NCI-H69 (cell line): Measurements from ENCODE around the gene REEP1.
A peak's percentile ranks its signal among the peaks of the same experiment; 100 is the strongest.
"Not testable (repeated sequence)": the region's sequence is repeated elsewhere in the genome, so short reads cannot be mapped to it uniquely, and the experiment has no call there.

Experiments
- DNase-seq: peaks from one replicate; lab custom pipeline; 2025; lab: John Stamatoyannopoulos, UW

Gene REEP1

DNA sequence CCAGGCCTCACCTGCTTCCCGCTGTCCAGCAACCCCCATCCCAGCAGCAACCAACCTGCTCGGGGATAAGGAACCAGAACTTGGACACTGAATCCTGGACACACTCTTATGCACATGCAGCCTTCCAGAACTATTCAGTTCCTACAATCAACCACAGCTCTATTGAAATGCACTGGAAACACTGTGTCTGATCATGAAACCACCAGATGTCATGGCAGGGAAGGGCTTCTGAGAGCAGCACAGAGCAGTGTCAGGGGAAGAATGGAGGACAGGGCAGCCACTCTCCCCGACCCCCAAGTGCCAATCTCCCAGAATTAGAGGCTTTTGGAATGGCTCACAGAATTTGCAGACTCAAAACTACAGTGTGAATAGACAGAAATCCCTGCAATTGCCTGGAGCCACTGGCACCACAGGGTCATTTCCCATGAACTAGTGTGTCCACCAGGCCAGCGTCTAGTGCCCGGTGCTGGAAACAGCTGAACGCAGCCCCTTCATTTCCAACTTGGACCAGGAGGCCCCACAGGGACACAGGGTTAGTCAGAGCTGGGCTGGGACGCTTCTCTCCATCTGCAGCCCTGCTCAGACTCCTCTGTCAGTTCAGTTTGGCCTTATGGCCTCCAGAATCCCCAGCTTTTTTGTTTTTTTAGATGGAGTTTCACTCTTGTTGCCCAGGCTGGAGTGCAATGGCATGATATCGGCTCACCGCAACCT lies 112.6 kb downstream of the REEP1 start:
- DNase-seq, result no peak

DNA sequence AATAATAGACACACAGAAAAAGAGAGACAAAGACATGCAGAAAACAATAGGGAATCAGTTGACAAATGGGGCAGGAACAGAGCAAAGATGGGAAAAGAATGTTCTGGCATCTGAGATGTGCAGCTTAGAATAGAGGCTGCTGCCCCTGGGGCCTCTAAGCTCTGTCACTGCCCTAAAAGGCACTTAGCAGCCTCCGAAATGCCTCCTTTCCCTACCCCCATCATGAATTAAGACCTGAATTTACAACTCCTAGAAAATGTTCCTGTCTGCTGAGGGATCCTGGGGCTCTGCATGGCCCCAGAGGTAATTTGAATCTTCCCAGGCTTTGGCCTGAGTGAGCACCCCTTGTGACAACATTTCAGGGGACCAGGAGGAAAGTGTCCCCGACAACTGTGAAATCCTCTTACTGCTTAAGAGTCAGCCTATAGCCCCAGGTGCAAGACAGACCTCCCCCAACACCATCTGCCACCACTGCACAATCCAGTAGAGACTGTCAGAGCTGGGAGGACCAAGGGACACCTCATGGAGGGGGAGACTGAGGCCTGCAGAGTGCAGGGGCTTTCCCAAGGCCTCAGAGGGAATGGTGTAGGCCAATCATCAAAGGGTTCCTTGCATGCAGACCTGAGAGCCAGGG lies 113.4 kb downstream of the REEP1 start:
- DNase-seq, result no peak

DNA sequence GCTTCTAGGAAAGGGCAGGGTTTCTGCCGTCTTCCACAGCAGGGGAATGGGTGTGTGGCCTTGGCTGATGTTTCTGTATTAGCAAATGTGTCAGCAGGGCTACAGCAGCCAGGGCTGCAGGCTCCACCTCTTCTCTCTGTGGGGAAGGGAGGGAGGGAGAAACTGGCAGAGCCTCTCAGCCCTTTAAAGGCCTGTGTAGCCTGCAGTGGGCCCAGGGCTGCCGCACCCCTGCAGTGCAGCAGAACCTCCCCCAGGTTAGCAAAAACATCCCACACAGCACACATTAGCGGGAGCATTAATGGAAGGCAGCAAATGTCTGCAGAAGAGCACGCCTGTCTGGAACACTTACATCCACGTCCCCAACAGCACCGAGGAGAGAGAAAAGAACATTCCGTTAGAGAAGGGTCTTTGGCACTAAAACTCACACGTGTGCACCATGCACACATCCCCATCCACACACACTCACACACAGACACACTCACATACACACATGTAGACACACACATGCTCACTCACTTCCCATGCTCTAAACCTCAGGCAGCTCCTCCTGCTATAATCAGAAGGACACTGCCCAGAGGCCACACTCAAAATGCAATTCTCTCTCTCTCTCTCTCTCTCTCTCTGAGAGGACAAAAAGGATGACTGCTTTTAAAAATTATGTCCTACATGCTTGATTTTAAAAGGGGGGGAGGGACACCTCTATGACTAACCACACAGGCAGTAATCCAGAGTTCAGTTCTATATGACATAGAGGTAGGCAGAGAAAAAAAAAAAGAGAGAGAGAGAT lies 114.1 kb downstream of the REEP1 start:
- DNase-seq, result no peak

DNA sequence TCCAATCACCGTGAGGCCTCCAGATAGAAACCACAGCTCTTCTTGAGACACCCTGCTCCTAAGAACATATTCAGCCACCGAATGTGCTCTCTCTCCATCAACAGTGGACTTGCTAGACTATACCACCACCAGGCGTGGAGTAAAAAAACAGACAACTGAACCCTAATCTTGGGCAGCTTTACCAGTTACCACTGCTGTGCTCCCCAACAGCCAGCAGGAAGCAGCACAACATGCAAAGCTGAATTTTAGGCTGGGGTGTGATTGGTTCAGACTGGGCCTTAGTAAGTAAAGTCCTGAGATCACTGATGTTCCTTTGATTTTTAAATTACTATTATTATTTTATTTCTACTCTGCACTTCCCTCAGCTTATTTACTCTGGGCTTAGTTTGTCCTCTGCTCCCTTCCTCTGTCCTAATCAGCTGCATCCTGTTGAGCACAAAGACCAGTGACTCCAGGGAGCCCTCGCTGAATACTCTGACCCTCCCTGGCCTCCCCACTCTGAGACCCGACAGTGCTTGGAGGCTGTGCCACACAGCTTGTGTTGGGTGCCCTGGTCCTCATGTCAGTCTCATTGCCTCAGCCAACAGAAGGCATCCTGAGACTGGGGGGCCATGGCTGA lies 116.3 kb downstream of the REEP1 start:
- DNase-seq, result peak; percentile 39

GRCh38 chr2:86219896-86220295 lies 117.5 kb downstream of the REEP1 start:
- DNase-seq, result no peak

GRCh38 chr2:86218124-86218523 lies 119.3 kb downstream of the REEP1 start:
- no peak for DNase-seq

DNA sequence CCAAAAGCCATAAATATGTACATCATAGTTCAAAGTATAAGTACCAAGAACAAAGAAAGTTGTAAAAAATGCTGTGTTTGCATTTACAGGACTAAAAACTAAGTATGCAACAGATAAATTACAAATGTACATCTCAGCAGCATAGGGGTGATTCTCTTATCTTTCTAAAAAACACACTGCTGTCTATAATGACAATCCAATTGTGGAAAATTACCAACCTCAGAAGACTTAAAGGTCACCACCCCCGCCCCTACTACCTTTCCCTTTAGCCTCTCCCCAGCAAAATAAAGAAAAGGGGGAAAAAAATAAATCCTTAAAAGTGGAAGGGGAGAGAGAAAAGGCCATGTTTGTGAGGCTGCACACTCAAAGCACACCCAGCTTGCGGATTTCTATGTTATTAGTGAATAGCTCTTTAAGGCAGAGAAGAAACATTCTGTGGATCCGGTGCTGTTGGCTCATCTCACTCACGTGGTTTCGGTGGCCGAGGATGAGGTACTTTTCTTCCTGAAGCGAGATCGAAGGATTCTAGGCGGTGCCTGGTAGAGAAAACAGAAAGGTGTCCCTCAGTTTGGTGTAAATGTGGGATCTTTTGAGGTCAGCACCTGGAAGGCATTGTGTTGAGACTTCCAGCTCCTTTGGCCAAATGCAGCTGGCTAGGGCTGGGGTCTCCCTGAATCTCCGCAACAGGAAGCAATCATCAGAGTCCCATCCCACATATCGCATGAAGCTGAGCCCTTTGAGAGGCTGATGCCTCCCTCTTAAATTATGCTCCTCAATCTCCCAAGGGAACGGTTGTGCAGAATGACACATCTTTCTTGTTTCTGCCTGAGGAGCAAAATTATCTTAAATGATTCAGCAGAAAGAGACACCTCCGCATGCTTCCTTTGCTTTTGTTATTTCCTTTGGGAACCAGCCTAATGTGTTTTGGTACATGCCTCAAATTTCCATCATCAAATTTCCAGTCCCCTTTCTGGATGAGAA lies 120.6 kb downstream of the REEP1 start:
- no peak for DNase-seq

DNA sequence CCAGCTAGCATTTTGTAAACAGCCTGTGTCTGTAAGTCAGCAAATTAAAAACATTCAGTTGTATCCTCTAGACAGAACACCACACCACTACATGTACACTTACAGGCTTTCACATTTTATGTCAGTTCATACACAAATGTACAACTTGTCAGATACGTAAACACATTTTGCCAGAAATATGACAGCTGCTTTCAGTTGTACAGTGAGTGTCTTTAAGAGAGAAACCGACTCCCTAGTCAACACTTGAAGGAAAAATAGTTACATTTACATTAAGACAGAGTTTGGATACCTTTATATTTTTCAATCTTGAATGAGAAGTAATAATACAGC lies 123.0 kb downstream of the REEP1 start:
- DNase-seq, result no peak

DNA sequence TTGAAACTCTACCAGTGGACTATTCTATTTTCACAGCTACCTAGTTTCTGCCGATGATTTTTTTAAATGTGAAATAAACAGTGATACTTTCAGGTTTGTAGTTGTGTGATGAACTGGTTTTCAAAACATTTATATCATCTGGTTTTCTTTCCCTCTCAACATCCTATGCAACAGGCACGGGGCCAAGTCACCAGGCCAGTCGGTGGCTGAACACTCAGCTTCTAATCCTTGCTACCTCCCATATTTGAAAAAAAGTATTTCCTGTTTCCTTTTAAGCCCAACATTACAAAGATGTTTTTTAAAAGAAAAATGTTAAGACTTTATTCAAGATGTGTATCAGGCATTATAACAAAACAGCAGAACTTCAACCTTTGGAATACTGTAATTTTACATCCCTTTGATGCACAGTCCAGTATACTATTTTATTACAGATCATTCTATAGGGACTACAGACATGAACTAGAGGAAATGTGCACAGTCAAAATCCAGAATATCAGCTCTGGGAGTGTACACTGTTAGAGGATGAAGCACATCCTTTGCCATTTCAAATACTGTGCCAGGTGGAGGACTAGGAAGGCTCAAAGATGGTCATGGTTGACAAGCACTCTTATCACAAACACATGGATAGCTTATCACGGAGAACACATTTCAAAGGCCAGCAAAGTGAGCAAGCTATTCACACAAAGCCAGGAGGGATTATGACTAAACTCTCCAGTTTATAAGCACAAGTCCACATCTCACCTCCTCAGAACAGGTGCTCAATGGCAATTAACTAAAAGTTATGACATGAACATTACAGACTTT lies 123.5 kb downstream of the REEP1 start:
- DNase-seq, result no peak

DNA sequence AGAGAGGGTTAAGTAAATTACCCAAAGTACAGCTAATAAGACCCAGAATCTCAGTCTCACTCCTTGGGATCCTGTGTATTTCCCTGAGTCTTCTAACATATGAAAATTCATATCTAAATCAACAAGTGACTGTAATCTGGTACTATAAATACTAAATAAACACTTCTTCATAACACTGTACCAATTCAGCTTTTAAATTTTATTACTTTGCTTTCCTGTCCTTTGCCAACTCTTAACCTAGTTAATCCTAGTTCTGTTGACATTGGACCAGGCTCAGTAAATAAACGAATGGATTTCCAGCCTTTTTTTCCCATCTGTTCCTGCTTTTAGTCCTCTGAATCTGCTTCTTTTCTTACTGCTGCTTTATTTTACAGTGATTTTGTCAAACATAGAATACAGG lies 124.4 kb downstream of the REEP1 start:
- DNase-seq, result no peak

DNA sequence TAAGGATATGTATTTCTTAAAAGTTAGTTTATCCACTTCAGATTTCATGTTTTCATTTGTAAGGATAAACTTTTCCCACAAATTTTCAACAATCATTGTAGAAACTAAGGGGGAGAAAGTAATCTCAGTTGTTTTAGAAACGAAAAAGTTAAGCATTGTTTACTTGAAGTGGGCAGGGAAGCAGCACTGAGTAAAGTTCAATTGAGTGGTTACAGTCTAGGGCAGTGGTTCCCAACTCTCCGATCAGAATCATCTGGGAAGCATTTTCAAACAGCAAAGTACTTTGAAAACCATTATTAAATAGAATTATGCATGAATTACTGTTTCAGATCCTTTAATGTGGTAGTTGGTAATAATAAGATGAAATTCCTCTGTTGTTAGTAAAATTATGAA lies 125.6 kb downstream of the REEP1 start:
- DNase-seq, result no peak

DNA sequence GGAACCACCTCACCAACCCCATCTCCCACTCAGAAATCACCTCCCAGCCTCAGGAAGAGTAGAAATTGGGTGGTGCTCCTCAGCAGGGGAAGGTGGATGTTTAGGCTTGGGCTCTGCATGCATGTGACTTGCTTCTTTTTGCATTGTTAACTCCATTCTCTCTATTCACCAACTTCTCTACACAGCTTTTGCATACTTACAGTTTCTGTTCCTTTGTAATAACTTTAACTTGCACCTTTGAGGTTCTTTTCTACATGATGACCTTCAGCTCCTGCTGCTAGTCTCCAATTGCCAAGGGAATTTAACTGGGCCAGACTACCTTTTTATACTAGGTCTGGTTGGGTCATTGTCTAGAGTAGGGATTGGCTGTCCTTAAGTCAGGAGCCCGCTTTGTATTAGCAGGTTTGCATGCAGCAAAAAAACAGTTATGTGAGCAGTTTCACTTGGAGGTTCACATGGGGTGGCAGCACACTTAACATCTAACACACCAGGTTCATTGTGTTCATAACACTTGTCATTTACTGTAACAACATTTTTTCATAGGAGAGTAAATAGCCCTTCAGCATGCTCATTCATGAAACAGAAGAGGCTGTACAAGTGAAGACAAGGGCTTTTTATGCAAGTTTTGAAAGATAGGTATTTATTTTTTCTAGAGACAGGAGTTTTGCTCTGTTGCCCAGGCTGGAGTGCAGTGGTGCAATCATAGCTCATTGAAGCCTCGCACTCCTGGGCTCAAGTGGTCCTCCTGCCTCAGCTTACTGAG lies 126.2 kb downstream of the REEP1 start:
- no peak for DNase-seq

- DNase-seq, result no peak
These were observed 133.0 kb downstream of the REEP1 start for GRCh38 chr2:86204458-86204857.

- no peak for DNase-seq
These were observed 133.8 kb downstream of the REEP1 start for GRCh38 chr2:86203614-86204013.

GRCh38 chr2:86202702-86203101 lies 134.7 kb downstream of the REEP1 start:
- no peak for DNase-seq

GRCh38 chr2:86202336-86202692 lies 135.1 kb downstream of the REEP1 start:
- DNase-seq, result no peak

- DNase-seq, result no peak
These were observed 135.6 kb downstream of the REEP1 start for GRCh38 chr2:86201671-86202335.

DNA sequence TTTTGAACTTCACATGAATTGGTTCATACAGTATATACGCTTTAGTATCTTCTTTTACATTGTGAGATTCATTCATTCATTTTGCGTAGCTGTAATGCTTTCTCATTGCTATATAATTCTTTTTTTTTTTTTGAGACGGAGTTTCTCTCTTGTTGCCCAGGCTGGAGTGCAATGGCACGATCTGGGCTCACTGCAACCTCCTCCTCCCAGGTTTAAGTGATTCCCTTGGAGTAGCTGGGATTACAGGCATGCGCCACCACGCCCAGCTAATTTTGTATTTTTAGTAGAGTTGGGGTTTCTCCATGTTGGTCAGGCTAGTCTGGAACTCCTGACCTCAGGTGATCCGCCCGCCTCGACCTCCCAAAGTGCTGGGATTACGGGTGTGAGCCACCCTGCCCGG lies 136.9 kb downstream of the REEP1 start:
- DNase-seq, result not testable (repeated sequence)

GRCh38 chr2:86199834-86200177 lies 137.6 kb downstream of the REEP1 start:
- DNase-seq, result no peak
